ENCODE results near the gene GANAB.

- TF ChIP-seq CTCF (IDR thresholded peaks at IDR 0.05; ENCODE audit: insufficient read depth, low read depth, low read length) (no peak), EZH2 (IDR thresholded peaks at IDR 0.05; ENCODE audit: insufficient read depth, low read length) (no peak)
Observed at GRCh38 chr11:62671608-62672389, 25.4 kb upstream of the GANAB start, which contains the start of the genes LBHD1 and UQCC3.
